Activated naive CD4-positive, alpha-beta T cell (primary cell): ENCODE results near the gene OSBPL3.

Source experiments
- DNase-seq, 4 experiments: peaks; one replicate each; lab custom pipeline; 2025; lab: John Stamatoyannopoulos, UW

OSBPL3 gene

DNA sequence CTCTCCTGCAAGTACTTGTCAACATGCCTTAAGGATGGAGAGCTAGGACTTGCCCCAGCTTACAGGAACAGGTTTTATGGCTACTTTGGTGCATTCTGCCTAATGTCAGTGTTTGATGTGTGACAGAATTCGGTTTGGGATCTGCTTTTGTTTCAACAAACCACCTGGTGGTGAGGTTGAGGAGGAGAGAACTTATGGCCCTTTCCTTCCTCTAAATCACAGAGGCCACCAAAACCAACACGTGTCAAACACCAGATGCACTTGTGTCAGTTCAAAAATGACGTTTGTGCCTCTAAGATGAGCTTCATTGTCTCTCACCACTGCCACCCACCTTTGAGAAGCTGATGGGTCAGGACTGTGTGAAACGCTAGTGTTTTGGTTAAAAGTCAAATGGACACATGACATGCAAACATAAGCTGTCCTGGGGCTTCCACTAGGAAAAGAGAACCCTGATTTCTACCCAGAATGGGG is 83.9 kb downstream of the OSBPL3 start:
- DNase-seq = no peak

DNA sequence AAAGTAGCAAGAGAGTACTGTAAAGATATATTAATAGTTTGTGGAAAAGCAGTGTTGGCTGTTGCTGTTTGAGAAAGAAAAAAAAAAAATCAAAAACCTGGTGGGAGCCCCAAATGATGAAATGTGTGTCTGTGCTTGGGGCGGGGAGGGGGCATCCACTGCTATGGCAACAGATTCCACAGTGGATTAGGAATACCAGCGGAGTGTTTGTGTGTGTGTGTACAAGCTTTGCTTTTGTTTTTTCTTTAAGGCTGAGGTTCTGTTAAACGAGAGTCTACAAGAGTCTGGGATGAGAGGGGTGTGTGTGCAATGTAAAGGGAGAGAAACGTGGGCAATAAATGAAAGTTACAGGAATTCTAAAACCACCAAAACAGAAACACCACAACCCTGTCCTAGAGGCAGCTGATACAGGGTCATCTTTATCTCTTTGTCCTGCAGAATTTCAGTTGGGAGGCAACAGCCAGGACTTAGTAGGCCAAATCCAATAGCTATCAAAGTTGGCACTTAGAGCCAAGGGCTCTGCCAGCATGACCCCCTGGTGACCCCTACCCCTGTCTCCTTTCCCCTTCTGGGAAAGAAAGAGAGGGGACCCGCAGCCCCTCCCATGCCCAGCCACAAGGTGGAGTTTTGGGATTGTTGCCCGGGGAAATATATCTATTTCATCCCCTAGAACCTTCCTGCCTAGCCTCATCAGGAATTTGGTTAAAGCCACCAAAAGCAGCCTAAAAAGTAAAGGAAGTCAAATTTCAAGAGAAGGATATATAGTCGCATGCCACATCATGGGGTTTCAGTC is 85.4 kb downstream of the OSBPL3 start:
- DNase-seq = no peak

GRCh38 chr7:24891311-24891735 is 88.7 kb downstream of the OSBPL3 start:
- no peak for DNase-seq

DNA sequence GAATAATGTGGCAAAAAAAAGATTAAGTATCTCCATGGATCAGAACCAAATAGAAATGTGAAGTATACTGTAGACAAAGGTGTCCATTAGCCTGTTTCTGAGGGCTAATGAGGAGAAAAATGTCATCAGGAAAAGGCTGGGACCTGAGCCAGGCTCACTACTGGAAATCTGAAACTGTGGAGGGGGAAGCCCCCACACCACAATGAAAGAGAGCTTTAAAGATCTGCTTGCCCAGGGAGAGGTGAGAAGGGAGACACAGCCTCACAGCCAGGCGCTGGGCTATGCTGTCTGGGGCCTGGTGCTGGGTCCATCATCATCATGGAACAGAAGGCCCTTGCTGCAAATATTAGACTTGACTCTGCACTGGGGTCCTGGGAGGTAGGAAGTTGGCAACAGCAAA is 90.4 kb downstream of the OSBPL3 start:
- no peak for DNase-seq

GRCh38 chr7:24888653-24889052 is 91.3 kb downstream of the OSBPL3 start:
- no peak for DNase-seq

- no peak for DNase-seq
These were observed 94.3 kb downstream of the OSBPL3 start for GRCh38 chr7:24885716-24886115.

DNA sequence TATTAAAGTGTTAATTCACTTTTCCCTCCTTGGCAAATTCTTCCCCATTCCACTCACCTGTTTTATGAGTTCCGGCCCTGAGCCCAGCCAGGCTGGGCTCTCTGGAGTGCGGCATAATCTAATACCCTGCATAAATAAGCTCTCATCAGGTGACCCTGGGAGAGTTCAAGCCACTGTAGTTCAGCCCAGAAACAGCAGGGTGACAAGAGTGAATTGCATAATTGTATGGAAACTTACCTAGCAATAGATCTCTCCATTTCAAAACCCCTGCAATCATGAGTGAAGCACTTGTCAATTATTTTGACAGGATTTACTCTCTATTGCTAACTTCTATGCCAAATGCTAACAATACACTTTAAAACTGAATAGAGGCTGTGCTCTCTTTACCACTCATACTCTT is 94.7 kb downstream of the OSBPL3 start:
- no peak for DNase-seq

GRCh38 chr7:24884401-24884800 is 95.6 kb downstream of the OSBPL3 start:
- DNase-seq = no peak

DNA sequence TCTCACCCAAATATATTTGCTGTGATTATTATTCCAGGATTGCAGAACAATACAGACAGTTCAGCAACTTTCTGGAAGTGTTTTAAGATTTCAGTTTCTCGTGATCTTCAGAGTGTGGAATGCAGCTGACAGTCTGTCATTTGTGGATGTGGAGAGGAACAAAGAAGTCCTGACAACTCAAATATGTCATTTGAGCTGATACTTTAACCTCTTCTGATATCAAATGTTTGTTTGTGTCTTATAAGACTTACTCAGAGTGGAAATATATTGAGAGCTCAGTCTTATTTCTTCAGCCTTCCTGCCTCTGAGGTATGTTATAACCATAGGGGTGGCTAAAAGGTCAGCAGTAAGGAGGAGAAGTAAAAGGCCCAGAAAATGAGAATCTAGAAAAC is 96.4 kb downstream of the OSBPL3 start:
- DNase-seq = no peak

- DNase-seq = no peak
These were observed 96.9 kb downstream of the OSBPL3 start for GRCh38 chr7:24882989-24883621.

DNA sequence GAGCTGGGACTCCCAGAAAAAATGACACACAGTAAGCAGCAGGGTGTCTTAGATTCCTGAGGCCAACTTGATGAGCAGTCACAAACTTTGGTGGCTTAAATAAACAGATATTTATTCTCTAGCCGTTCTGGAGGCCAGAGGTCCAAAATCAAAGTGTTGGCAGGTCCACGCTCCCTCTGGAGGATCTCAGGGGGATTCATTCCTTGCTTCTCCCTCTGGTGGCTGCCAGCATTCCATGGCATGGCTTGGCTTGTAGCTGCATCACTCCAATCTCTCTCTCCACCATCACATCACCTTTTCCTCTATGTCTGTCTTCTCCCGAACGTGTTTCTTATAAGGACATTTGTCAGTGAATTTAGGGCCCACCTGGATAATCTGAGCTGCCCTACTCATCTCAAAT is 98.4 kb downstream of the OSBPL3 start:
- no peak for DNase-seq

DNA sequence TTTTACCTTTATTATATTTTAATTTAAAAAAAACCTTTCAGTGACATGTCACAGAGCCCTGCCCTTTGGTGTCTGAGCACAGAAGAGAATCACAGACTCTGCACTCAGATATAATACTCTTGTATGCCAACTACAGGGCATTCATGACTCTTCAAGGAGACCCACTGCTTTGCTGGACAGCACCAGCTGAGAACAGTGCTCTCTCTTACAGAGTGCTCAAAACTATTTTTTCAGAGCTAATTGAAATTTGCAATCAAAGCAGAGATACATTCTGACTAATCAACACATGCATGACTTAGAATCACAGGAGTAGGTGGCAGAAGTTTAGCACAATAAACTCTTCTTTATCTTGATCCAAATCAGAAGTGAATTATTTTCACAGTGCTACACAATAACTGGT is 99.1 kb downstream of the OSBPL3 start:
- DNase-seq = no peak

- no peak for DNase-seq
These were observed 100.7 kb downstream of the OSBPL3 start for GRCh38 chr7:24879291-24879690.

DNA sequence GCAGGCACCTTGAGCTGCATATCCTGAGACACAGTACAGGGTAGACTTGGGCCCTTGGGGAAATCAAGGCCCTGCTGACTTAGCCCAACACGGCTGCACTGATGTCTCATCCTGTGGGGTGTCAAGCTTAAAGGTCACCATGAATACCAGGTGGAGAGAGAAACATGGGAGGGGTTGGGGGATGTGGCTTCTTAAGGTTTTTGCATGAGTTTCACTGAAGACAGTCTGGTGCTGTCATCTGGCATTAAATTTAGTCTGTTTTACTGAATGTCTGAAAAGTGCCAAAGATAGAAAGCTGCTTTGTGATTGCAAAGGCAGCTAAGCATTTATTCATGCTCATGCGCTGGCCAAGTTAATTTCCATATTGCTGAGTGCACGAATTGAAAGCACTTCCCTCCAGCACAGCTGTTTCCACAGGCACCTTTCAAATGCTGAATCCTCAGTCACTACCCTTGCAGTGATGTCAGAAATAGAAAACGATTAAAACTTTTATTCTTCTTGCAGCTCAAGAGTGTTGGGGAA is 102.1 kb downstream of the OSBPL3 start:
- DNase-seq = no peak

DNA sequence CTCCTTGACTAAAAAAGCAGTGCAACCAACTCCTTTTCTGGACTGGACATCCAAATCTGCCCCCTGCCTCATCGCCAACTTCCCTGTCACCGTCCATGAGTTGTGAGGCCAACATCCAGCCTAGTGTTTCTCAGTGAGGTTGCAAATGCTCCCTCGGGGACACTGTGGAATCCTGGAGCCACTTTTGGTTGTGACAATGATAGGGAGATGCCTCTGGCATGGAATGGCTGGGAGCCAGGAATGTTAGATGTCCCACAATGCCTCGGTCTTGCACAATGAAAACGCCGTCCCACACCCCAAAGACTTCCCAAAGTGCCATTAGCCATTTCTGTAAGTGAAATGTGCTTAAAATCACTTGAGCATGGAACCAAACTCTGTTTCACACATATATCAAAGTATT is 105.2 kb downstream of the OSBPL3 start:
- DNase-seq = no peak

GRCh38 chr7:24873944-24874343 is 106.0 kb downstream of the OSBPL3 start:
- no peak for DNase-seq

DNA sequence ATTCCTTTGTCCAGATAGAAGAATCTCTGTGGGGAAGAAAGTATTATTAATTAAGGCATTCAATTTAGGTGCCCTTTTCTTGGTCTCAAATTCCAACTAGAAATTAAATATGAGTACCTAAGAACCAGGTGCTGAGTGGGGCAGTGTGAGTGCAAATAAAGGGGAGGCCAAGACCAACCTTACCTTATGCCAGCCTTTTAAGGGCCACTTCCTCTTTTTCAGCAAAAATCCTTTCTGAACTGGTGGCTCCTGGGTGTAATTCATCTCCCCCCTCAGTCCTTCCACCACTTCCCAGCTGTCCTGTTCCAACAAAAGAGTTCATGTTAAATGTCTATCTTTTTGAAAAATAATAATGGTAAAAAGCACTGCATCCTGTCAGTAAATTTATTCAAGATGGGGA is 108.2 kb downstream of the OSBPL3 start:
- DNase-seq = no peak

DNA sequence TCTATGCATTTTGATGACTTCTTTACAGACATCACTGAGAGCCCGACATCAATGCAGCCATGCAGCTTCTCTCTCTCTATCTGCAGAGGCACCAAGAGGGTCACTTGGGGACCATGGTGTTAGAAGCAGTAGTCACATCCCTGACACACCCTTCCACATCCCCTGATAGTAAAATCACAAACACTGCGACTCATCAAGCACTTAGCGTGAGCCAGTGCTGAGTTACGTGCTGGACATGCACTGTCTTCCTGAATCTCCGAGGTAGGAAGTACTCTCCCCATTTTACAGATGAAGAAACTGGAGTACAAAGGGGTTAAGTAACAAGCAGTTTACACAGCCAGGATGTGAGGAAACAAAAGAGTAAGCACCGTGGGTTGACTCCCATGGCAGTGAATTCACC is 109.2 kb downstream of the OSBPL3 start:
- no peak for DNase-seq

DNA sequence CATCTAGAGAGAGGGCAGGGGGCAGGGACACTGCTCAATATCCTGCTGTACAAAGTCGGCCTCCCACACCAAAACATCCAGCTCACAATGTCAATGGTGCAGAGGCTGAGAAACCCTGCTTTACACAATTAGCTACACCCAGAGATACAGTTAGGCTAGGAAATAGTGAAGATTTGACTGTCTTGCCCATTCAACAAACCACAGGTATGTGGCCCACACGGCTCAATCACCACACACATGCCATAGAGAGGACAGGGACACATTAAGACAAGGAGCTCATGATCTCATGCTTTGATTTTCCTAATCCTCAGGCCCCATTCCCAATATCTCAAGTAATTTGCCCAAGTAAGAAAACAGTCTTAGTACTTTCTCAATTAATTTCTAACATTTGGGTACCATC is 110.4 kb downstream of the OSBPL3 start:
- DNase-seq = no peak

DNA sequence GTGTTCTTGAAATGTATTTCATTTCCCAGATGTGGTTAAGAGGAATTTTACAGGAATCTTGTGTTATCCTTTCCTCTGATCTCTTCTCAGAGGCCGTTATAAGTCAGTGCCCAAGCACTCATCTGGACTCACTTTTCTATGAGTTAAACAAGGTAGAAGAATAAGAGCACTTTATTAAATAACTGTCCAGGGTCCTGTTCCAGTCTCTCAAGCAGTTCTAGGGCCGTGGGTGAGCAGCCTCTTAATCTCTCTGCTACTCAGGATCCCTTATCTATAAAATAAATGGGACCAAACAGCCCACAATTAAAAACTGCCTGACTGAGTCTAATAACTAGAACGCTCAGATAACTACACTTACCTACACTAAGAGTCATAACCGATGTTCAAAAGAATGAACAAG is 111.2 kb downstream of the OSBPL3 start:
- DNase-seq = no peak

DNA sequence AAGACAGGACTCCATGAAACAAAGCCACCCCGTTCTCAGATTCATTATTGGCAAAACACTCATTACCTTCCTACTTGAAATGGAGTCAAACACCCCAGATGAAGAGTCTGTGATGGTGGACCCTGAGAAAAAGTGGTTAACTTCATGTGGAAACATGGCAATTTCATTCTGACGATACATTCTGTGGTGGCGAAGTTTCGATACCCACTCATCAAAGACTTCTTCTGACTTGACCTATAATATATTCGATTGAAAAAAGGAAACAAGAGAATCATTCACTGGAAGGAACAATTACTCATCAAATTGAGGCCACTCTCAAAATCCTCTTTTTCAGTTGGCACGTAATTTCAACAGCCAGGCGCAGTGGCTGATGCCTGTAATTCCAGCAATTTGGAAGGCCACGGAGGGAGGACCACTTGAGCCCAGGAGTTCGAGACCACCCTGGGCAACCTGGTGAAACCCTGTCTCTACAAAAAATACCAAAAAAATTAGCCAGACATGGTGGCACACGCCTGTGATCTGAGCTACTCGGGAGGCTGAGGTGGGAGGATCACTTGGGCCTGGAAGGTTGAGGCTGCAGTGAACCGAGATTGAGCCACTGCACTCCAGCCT is 113.9 kb downstream of the OSBPL3 start:
- DNase-seq = no peak

DNA sequence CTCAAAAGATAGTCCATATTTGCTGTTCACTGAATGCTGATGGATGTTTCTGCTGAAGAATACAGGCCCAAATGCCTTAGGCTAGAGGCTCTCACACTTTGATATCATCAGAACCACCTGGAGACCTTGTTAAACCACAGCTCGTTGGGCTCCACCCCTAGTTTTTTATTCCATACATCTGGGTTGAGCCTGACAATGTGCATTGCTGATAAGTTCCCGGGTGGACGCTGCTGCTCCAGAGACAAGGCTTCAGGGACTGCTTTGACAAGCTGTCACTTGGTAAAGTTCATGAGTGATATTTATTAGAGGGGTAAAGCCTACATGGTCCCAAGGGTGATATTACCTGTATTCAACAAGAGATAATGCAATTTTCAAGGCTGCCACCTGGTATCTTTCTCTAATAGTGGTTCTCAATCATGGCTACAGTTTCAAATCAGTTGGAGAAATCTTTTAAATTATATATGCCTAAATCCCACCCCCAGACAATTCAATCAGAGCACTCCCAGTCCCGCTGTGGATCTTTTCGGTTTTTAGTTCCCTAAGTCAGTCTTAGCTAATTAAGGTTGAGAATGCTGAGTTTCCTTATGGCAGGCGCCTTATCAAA is 115.7 kb downstream of the OSBPL3 start:
- no peak for DNase-seq

GRCh38 chr7:24863626-24864025 is 116.4 kb downstream of the OSBPL3 start:
- no peak for DNase-seq
